Trophoblast cell (in vitro differentiated cells and primary cell): ENCODE results near the gene TMPRSS11A.

Source experiments
- DNase-seq, 2 donors: peaks; one replicate each; pipeline ENCODE4 v3.0.0-alpha.2; 2016
- H2AFZ ChIP-seq: 2 replicates; pipeline ENCODE4 v1.6.1; 2013; ENCODE audit warnings: low read length, moderate library complexity, mild to moderate bottlenecking; ENCODE audit not compliant: insufficient read depth, poor library complexity
- H2AK5ac ChIP-seq: 2 replicates; pipeline ENCODE4 v1.6.1; 2013; ENCODE audit warnings: mild to moderate bottlenecking, low read length
- H2BK120ac ChIP-seq: 2 replicates; pipeline ENCODE4 v1.6.1; 2013; ENCODE audit warnings: low read length, mild to moderate bottlenecking, moderate library complexity; ENCODE audit not compliant: insufficient read depth, poor library complexity
- H2BK12ac ChIP-seq: 2 replicates; pipeline ENCODE4 v1.6.1; 2013; ENCODE audit warnings: mild to moderate bottlenecking, low read length, moderate library complexity
- H2BK5ac ChIP-seq: 2 replicates; pipeline ENCODE4 v1.6.1; 2013; ENCODE audit warnings: low read length, low read depth, moderate library complexity, mild to moderate bottlenecking; ENCODE audit not compliant: poor library complexity
- H3K14ac ChIP-seq: 2 replicates; pipeline ENCODE4 v1.6.1; 2013; ENCODE audit warnings: mild to moderate bottlenecking, low read length
- H3K18ac ChIP-seq: 2 replicates; pipeline ENCODE4 v1.6.1; 2013; ENCODE audit warnings: mild to moderate bottlenecking, low read length
- H3K23ac ChIP-seq: 2 replicates; pipeline ENCODE4 v1.6.1; 2013; ENCODE audit warnings: low read length
- H3K27ac ChIP-seq: 2 replicates; pipeline ENCODE4 v1.5.1; 2013; ENCODE audit warnings: low read depth, mild to moderate bottlenecking, inconsistent platforms, low read length, moderate library complexity
- H3K27me3 ChIP-seq: 2 replicates; pipeline ENCODE4 v1.6.1; 2013; ENCODE audit warnings: inconsistent platforms, mild to moderate bottlenecking, low read length, moderate library complexity; ENCODE audit not compliant: insufficient read depth
- H3K36me3 ChIP-seq, 2 experiments: 1 replicate in 1 of 2; 2 replicates in 1 of 2; pipeline ENCODE4 v1.6.1; 2013; ENCODE audit warnings: low read length in 2 of 2, mild to moderate bottlenecking in 2 of 2, moderate library complexity in 1 of 2; ENCODE audit not compliant: insufficient read depth in 2 of 2, control insufficient read depth in 1 of 2
- H3K4ac ChIP-seq: 2 replicates; pipeline ENCODE4 v1.6.1; 2013; ENCODE audit warnings: low read depth, mild to moderate bottlenecking, low read length, moderate library complexity
- H3K4me1 ChIP-seq, 2 experiments: 1 replicate in 1 of 2; 2 replicates in 1 of 2; pipeline ENCODE4 v1.6.1; 2013; ENCODE audit warnings: low read length in 2 of 2, mild to moderate bottlenecking in 2 of 2, moderate library complexity in 1 of 2; ENCODE audit not compliant: insufficient read depth in 2 of 2, control insufficient read depth in 1 of 2
- H3K4me2 ChIP-seq: 2 replicates; pipeline ENCODE4 v1.6.1; 2013; ENCODE audit warnings: inconsistent platforms, mild to moderate bottlenecking, low read length, moderate library complexity
- H3K4me3 ChIP-seq: 2 replicates; pipeline ENCODE4 v1.5.1; 2013; ENCODE audit warnings: mild to moderate bottlenecking, low read depth, low read length, inconsistent platforms
- H3K79me1 ChIP-seq: one replicate; pipeline ENCODE4 v1.6.1; 2013; ENCODE audit warnings: low read length
- H3K79me2 ChIP-seq: 2 replicates; pipeline ENCODE4 v1.6.1; 2013; ENCODE audit warnings: low read length, mild to moderate bottlenecking; ENCODE audit not compliant: control insufficient read depth, insufficient read depth, poor library complexity
- H3K9ac ChIP-seq: 2 replicates; pipeline ENCODE4 v1.6.1; 2013; ENCODE audit warnings: mild to moderate bottlenecking, low read length
- H3K9me3 ChIP-seq: 2 replicates; pipeline ENCODE4 v1.6.1; 2013; ENCODE audit warnings: low read depth, mild to moderate bottlenecking, control low read depth, inconsistent platforms, low read length; ENCODE audit not compliant: insufficient read depth
- H4K12ac ChIP-seq: 2 replicates; pipeline ENCODE4 v1.6.1; 2013; ENCODE audit warnings: low read depth, mild to moderate bottlenecking, low read length, moderate library complexity
- H4K8ac ChIP-seq: 2 replicates; pipeline ENCODE4 v1.6.1; 2013; ENCODE audit warnings: low read depth, mild to moderate bottlenecking, low read length, moderate library complexity
- H4K91ac ChIP-seq: one replicate; pipeline ENCODE4 v1.6.1; 2013; ENCODE audit warnings: low read depth, mild to moderate bottlenecking, low read length, moderate library complexity
- WGBS: extraction: QIAGEN DNeasy Blood & Tissue Kit; methylation state at CpG from one replicate; pipeline ENCODE4 v1.1.7; 2013; ENCODE audit warnings: missing lambda C conversion rate; ENCODE audit not compliant: insufficient read length, insufficient coverage; ENCODE audit errors: extremely low coverage; 5-methylcytosine and 5-hydroxymethylcytosine counted together

TMPRSS11A gene

DNA sequence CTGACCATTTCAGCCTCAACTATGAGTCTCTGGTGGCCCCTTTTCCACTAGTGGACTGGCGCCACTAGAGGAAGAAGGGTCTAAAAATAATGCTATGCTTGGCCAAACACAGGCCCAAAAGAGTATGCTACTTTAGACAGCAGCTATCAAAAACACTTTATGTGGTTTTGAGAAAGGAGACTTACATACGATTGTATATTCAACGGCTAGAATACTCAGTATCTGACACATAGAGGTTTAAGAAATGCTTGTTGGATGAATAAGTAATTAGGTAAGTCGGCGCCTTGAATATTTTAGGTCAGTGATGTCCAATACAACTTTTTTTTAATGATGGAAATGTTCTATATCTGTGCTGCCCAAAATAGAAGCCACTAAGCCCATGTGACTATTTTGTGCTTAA lies 25.7 kb upstream of the TMPRSS11A start:
- Histone ChIP-seq H3K27ac (no peak overlapping the region), H3K27me3 (no peaks in the 10 kb centered on the region), H3K14ac (no peak overlapping the region), H2AK5ac (no peak overlapping the region), H3K4me3 (no peak overlapping the region), H4K8ac (no peak overlapping the region), H3K18ac (no peak overlapping the region), H4K12ac (no peak overlapping the region), H3K9me3 (no peaks in the 10 kb centered on the region), H2BK12ac (no peak overlapping the region), H2BK5ac (no peak overlapping the region), H3K4me2 (no peak overlapping the region), H3K23ac (no peak overlapping the region), H3K79me2 (no peaks in the 10 kb centered on the region), H3K36me3 (no peaks in the 10 kb centered on the region), H2BK120ac (no peak overlapping the region), H4K91ac (no peak overlapping the region), H3K79me1 (no peaks in the 10 kb centered on the region), H3K9ac (no peak overlapping the region), H3K4ac (no peak overlapping the region), H2AFZ (no peak overlapping the region), H3K4me1 (no peaks in the 10 kb centered on the region)
- no CpG with 5 or more reads among the region's 5 CpGs for WGBS
- no peak for DNase-seq

DNA sequence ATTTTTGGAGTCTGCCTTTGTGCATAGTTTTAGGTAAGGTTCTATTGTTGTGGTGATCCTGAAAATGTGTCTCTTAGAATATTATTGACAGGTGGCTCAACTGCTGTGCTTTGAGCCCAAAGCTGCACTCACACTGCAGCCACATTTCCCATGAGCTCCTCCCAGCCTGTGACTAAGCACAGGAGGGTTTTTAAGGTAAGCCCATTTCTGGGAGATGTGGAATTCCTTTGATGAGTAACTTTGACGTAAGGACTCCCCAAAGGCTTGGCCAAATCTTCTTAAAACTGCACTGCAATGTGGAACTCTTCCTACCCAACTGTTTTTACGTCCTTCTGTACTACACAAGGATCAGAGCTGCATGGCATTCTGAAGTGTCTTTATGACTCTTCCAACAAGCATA lies 20.0 kb upstream of the TMPRSS11A start:
- H3K9ac ChIP-seq = no peak overlapping the region
- H3K4me3 ChIP-seq = no peak overlapping the region
- H2BK120ac ChIP-seq = no peak overlapping the region
- H3K4me2 ChIP-seq = no peak overlapping the region
- no peak overlapping the region for H2BK12ac ChIP-seq
- H4K8ac ChIP-seq = no peak overlapping the region
- H2AFZ ChIP-seq = no peak overlapping the region
- H3K14ac ChIP-seq = no peak overlapping the region
- no CpG with 5 or more reads among the region's 2 CpGs for WGBS
- H3K36me3 ChIP-seq = no peaks in the 10 kb centered on the region
- H3K4me1 ChIP-seq = no peaks in the 10 kb centered on the region
- no peaks in the 10 kb centered on the region for H3K9me3 ChIP-seq
- H3K18ac ChIP-seq = no peak overlapping the region
- no peak overlapping the region for H3K23ac ChIP-seq
- DNase-seq = no peak
- H3K79me2 ChIP-seq = no peaks in the 10 kb centered on the region
- no peak overlapping the region for H3K4ac ChIP-seq
- no peak overlapping the region for H4K12ac ChIP-seq
- H3K79me1 ChIP-seq = no peaks in the 10 kb centered on the region
- no peak overlapping the region for H2AK5ac ChIP-seq
- H4K91ac ChIP-seq = no peak overlapping the region
- H2BK5ac ChIP-seq = no peak overlapping the region
- H3K27me3 ChIP-seq = no peaks in the 10 kb centered on the region
- no peak overlapping the region for H3K27ac ChIP-seq

DNA sequence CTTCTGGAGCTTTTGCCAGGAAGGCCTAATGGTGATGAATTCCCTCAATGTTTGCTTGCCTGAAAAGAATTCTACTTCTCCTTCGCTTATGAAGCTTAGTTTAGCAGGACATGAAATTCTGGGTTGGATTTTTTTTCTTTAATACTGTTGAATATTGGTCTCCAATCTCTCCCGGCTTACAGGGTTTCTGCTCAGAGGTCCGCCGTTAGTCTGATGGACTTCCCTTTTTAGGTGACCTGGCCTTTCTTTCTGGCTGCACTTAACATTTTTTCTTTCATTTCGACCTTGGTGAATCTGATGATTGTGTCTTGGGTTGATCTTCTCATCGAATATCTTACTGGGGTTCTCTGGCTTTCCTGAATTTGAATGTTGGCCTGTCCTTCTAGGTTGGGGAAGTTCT lies 17.2 kb upstream of the TMPRSS11A start:
- Histone ChIP-seq H3K23ac (no peak overlapping the region), H3K4me2 (no peak overlapping the region), H3K4ac (no peak overlapping the region), H3K27ac (no peak overlapping the region), H2BK120ac (no peak overlapping the region), H3K18ac (no peak overlapping the region), H3K79me1 (no peaks in the 10 kb centered on the region), H3K9me3 (no peaks in the 10 kb centered on the region), H2BK5ac (no peak overlapping the region), H2AFZ (no peak overlapping the region), H4K91ac (no peak overlapping the region), H3K4me1 (no peaks in the 10 kb centered on the region), H3K14ac (no peak overlapping the region), H4K12ac (no peak overlapping the region), H3K27me3 (no peaks in the 10 kb centered on the region), H3K4me3 (no peak overlapping the region), H3K9ac (no peak overlapping the region), H3K36me3 (no peaks in the 10 kb centered on the region), H2BK12ac (no peak overlapping the region), H2AK5ac (no peak overlapping the region), H3K79me2 (no peaks in the 10 kb centered on the region), H4K8ac (no peak overlapping the region)
- WGBS = no CpG with 5 or more reads among the region's 6 CpGs
- no peak for DNase-seq

DNA sequence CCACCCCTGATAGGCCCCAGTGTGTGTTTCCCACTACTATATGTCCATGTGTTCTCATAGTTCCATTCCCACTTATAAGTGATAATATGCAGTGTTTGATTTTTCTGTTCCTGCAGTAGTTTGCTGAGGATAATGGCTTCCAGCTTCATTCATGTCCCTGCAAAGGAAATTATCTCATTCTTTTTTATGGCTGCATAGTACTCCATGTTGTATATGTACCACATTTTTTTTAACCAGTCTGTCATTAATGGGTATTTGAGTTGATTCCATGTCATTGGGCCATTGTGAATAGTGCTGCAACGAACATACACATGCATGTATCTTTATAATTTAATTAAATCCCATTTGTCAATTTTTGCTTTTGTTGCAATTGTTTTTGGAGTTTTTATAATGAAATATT lies 10.3 kb upstream of the TMPRSS11A start:
- Histone ChIP-seq H2BK12ac (no peak overlapping the region), H2BK120ac (no peak overlapping the region), H3K79me2 (no peaks in the 10 kb centered on the region), H3K27me3 (no peaks in the 10 kb centered on the region), H4K91ac (no peak overlapping the region), H3K9me3 (no peaks in the 10 kb centered on the region), H3K36me3 (no peaks in the 10 kb centered on the region), H3K23ac (no peak overlapping the region), H3K18ac (no peak overlapping the region), H3K9ac (no peak overlapping the region), H4K12ac (no peak overlapping the region), H4K8ac (no peak overlapping the region), H3K79me1 (no peaks in the 10 kb centered on the region), H2AK5ac (no peak overlapping the region), H3K4me3 (no peak overlapping the region), H2BK5ac (no peak overlapping the region), H3K27ac (no peak overlapping the region), H3K4ac (no peak overlapping the region), H3K14ac (no peak overlapping the region), H3K4me1 (no peaks in the 10 kb centered on the region), H3K4me2 (no peak overlapping the region), H2AFZ (no peak overlapping the region)
- WGBS = no CpG with 5 or more reads among the region's 1 CpG
- DNase-seq = no peak

DNA sequence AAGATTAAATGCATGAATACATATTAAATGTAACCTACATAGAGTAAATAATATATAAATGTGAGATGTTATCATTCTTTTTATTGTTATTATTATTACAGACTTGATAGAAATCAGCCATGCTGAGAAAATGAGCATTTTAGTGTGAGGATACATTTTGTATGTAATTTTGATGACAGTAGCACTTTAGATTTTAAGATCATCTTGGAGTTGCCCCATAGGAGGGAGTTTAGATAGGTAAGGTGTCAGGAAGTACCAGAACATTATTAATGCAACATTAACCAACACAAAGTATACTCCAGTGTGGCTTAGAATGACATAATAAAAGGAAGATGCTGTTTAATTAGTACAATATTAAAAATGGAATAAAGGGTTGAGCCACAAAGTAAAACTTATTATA lies 8.4 kb downstream of the TMPRSS11A start:
- H2AFZ ChIP-seq = no peak overlapping the region
- no peak overlapping the region for H3K9ac ChIP-seq
- no peak overlapping the region for H3K14ac ChIP-seq
- H3K36me3 ChIP-seq = no peaks in the 10 kb centered on the region
- H3K27ac ChIP-seq = no peak overlapping the region
- H3K27me3 ChIP-seq = no peaks in the 10 kb centered on the region
- no peak for DNase-seq
- no peak overlapping the region for H3K4ac ChIP-seq
- no peak overlapping the region for H4K8ac ChIP-seq
- H2BK12ac ChIP-seq = no peak overlapping the region
- H2BK5ac ChIP-seq = no peak overlapping the region
- no peak overlapping the region for H3K18ac ChIP-seq
- peaks cover 1% of the 10 kb centered on the region for H3K9me3 ChIP-seq
- H2BK120ac ChIP-seq = no peak overlapping the region
- no peak overlapping the region for H4K91ac ChIP-seq
- H3K4me2 ChIP-seq = no peak overlapping the region
- no peaks in the 10 kb centered on the region for H3K79me2 ChIP-seq
- no peaks in the 10 kb centered on the region for H3K79me1 ChIP-seq
- no peak overlapping the region for H3K23ac ChIP-seq
- H3K4me1 ChIP-seq = no peaks in the 10 kb centered on the region
- no peak overlapping the region for H2AK5ac ChIP-seq
- no peak overlapping the region for H4K12ac ChIP-seq
- H3K4me3 ChIP-seq = no peak overlapping the region
